ENCODE data around the gene KCNE3.

- TF ChIP-seq CTCF (IDR thresholded peaks at IDR 0.05 in 2 of 3, conservative IDR thresholded peaks at IDR 0.05 in 1 of 3; ENCODE audit: control insufficient read depth in 2 of 3, extremely low read depth in 1 of 3, insufficient read depth in 1 of 3, low read depth in 3 of 3, low read length in 3 of 3) (no peak), POLR2AphosphoS2 (IDR thresholded peaks at IDR 0.05; ENCODE audit: low read depth, low read length) (no peak), EP300 (IDR thresholded peaks at IDR 0.05; ENCODE audit: borderline replicate concordance in 1 of 2, control insufficient read depth in 1 of 2, low read depth in 2 of 2, low read length in 2 of 2) (no peak), POLR2AphosphoS5 (IDR thresholded peaks at IDR 0.05; ENCODE audit: low read length) (no peak)
- TF ChIP-seq, protein P1, sequence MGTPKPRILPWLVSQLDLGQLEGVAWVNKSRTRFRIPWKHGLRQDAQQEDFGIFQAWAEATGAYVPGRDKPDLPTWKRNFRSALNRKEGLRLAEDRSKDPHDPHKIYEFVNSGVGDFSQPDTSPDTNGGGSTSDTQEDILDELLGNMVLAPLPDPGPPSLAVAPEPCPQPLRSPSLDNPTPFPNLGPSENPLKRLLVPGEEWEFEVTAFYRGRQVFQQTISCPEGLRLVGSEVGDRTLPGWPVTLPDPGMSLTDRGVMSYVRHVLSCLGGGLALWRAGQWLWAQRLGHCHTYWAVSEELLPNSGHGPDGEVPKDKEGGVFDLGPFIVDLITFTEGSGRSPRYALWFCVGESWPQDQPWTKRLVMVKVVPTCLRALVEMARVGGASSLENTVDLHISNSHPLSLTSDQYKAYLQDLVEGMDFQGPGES (IDR thresholded peaks at IDR 0.05), result no peak
- TF ChIP-seq, protein P2, sequence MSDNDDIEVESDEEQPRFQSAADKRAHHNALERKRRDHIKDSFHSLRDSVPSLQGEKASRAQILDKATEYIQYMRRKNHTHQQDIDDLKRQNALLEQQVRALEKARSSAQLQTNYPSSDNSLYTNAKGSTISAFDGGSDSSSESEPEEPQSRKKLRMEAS (IDR thresholded peaks at IDR 0.05; ENCODE audit: low read depth, low read length), result no peak
Observed at GRCh38 chr11:74429205-74429604, 38.1 kb downstream of the KCNE3 start.
